ENCODE measurements around the gene P2RX6. TPM values are rescaled to one million over a fixed set of nuclear protein-coding genes. Genes with fewer than 3 reads are reported as not detected.

The P2RX6 gene
- total and polyA plus RNA-seq, 4 donors, result 0.05 to 0.59 (median 0.33) TPM

DNA sequence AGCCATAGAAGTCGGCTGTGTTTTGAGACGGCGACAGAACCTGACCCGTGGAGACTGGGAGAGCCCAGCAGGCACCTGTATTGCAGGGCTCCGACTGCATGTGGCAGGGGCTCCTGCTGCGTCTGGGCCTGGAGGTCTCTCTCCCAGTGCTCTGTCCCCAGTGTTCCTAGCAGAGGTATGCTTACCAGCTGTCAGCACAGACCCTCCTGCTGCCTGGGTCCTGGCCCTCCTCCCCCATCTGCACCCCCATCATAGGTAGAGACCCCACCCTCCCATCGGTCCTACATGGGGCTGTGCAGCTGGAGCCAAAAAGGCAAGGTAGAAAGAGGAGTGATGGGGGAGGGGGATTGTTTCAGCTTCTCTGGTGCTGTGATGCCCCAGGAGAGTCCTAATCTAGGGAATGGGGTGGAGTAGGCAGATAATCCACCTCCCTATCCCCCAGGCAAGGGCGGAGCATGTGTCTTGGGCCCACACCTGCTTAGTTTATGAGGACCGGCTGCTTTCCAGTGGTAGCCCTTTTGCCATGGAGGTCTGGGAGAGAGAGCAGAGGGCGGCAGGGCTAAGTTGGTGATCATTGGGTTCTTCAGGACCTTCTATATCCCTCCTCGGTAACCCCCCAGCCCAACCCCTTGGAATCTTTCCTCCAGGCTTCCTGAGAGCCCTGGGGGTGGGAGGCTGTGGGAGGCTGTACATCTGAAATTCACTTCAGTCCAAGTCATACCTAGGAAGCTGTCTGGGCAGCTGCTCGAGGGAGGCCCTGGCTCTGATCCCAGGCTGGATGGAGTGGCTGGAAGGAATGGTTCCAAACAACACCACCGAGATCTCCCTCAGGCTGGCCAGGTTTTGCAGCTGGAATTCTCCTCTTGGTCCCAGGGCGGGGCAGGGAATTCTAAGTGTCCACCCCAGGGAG lies 12.1 kb downstream of the P2RX6 start:
- H3K4me1 ChIP-seq (ENCODE audit: control insufficient read depth in 4 of 4, insufficient read depth in 4 of 4, low read length in 3 of 4), result no peaks in the 10 kb centered on the region
- H3K27me3 ChIP-seq (ENCODE audit: control insufficient read depth in 4 of 4, insufficient read depth in 4 of 4, low read length in 3 of 4), result no peaks in the 10 kb centered on the region
- WGBS, result 84% methylated on average over 14 of the region's 14 CpGs
- H3K36me3 ChIP-seq (ENCODE audit: control insufficient read depth in 4 of 4, insufficient read depth in 3 of 4, low read depth in 1 of 4, low read length in 3 of 4), result no peaks in the 10 kb centered on the region
- DNase-seq (ENCODE audit: low spot score), result no peak
- no peak overlapping the region for H3K27ac ChIP-seq (ENCODE audit: low read depth in 1 of 2, low read length in 2 of 2)
- TF ChIP-seq FOXA2 (IDR thresholded peaks at IDR 0.05) (no peak), SP1 (IDR thresholded peaks at IDR 0.05) (no peak), RAD21 (IDR thresholded peaks at IDR 0.05) (no peak), TAF1 (conservative IDR thresholded peaks at IDR 0.05) (no peak), FOXA1 (IDR thresholded peaks at IDR 0.05) (no peak), YY1 (IDR thresholded peaks at IDR 0.05) (no peak), NR2F2 (IDR thresholded peaks at IDR 0.05) (no peak)
- TF ChIP-seq, protein P1, sequence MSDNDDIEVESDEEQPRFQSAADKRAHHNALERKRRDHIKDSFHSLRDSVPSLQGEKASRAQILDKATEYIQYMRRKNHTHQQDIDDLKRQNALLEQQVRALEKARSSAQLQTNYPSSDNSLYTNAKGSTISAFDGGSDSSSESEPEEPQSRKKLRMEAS (IDR thresholded peaks at IDR 0.05), result no peak
- TF ChIP-seq, protein P2, sequence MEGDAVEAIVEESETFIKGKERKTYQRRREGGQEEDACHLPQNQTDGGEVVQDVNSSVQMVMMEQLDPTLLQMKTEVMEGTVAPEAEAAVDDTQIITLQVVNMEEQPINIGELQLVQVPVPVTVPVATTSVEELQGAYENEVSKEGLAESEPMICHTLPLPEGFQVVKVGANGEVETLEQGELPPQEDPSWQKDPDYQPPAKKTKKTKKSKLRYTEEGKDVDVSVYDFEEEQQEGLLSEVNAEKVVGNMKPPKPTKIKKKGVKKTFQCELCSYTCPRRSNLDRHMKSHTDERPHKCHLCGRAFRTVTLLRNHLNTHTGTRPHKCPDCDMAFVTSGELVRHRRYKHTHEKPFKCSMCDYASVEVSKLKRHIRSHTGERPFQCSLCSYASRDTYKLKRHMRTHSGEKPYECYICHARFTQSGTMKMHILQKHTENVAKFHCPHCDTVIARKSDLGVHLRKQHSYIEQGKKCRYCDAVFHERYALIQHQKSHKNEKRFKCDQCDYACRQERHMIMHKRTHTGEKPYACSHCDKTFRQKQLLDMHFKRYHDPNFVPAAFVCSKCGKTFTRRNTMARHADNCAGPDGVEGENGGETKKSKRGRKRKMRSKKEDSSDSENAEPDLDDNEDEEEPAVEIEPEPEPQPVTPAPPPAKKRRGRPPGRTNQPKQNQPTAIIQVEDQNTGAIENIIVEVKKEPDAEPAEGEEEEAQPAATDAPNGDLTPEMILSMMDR (IDR thresholded peaks at IDR 0.05; ENCODE audit: low read depth, low read length, missing input control), result no peak
- no peak overlapping the region for H3K4me3 ChIP-seq (ENCODE audit: low read depth in 1 of 3, low read length in 3 of 3)
- no peak overlapping the region for H3K9ac ChIP-seq (ENCODE audit: low read depth in 1 of 2, low read length in 2 of 2)
- no peaks in the 10 kb centered on the region for H3K9me3 ChIP-seq (ENCODE audit: control insufficient read depth in 4 of 4, low read length in 3 of 4)

DNA sequence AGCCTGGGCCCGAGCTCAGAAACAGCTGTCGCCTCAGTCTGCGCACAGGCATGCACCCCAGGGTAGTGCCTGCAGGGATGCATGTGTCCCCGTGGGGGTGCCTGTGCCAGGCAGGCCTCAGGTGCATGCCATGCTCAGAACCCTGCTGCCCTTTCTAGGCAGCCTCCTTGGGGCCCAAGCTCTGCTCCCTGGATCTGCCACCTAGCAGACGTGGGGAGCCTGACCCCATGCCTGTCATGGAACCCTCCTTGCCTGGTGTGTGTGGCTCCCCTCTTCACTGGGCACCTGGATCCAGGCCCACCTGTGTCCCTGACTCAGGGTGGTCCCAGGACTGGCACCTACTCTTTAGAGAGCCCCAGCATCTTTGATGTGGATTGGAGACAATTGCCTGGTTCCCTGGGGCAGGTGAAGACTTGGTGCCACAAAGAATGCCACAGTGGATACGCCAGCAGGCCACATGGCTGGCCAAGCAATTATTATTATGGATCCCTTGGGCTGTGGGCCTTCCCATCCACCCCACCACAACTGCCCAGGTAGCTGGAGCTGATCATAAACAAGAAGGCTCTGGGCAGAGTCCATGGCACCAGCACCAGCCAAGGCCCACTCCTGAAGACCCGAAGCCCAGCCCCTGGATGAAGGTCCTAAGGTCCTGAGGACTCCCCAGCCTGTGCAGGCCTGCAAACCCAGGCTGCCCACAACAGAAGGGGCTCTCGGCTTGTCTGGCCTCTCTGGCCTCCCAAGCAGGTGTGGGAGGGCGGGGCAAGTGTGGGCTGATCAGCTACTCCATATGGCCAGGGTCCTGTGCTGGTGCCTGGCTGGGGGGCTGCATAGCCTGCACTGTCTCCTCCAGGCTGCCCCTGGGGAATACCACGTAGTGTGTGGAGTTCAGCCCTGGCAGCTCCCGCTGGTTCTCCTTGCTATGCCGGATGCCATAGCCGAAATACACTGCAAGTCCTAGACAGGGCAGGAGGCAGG lies 13.6 kb downstream of the P2RX6 start:
- no peak overlapping the region for H3K9ac ChIP-seq (ENCODE audit: low read depth in 1 of 2, low read length in 2 of 2)
- 93% methylated on average over 13 of the region's 13 CpGs for WGBS

More for the DNA sequence above, 13.6 kb downstream of the P2RX6 start:
- no peaks in the 10 kb centered on the region for H3K36me3 ChIP-seq (ENCODE audit: control insufficient read depth in 4 of 4, insufficient read depth in 3 of 4, low read depth in 1 of 4, low read length in 3 of 4)
- H3K4me1 ChIP-seq (ENCODE audit: control insufficient read depth in 4 of 4, insufficient read depth in 4 of 4, low read length in 3 of 4), result no peaks in the 10 kb centered on the region
- TF ChIP-seq, protein P2 (IDR thresholded peaks at IDR 0.05; ENCODE audit: low read depth, low read length, missing input control), result no peak
- no peak for TF ChIP-seq FOXA2 (IDR thresholded peaks at IDR 0.05)
- no peak for TF ChIP-seq TAF1 (conservative IDR thresholded peaks at IDR 0.05)
- no peak for TF ChIP-seq FOXA1 (IDR thresholded peaks at IDR 0.05)
- TF ChIP-seq, protein P3, sequence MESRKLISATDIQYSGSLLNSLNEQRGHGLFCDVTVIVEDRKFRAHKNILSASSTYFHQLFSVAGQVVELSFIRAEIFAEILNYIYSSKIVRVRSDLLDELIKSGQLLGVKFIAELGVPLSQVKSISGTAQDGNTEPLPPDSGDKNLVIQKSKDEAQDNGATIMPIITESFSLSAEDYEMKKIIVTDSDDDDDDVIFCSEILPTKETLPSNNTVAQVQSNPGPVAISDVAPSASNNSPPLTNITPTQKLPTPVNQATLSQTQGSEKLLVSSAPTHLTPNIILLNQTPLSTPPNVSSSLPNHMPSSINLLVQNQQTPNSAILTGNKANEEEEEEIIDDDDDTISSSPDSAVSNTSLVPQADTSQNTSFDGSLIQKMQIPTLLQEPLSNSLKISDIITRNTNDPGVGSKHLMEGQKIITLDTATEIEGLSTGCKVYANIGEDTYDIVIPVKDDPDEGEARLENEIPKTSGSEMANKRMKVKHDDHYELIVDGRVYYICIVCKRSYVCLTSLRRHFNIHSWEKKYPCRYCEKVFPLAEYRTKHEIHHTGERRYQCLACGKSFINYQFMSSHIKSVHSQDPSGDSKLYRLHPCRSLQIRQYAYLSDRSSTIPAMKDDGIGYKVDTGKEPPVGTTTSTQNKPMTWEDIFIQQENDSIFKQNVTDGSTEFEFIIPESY (IDR thresholded peaks at IDR 0.05), result no peak
- no peak for TF ChIP-seq RAD21 (IDR thresholded peaks at IDR 0.05)
- no peak for TF ChIP-seq YY1 (IDR thresholded peaks at IDR 0.05)
- no peak for TF ChIP-seq SP1 (IDR thresholded peaks at IDR 0.05)
- TF ChIP-seq, protein P4, sequence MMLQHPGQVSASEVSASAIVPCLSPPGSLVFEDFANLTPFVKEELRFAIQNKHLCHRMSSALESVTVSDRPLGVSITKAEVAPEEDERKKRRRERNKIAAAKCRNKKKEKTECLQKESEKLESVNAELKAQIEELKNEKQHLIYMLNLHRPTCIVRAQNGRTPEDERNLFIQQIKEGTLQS (IDR thresholded peaks at IDR 0.05), result no peak
- no peak for TF ChIP-seq JUND (IDR thresholded peaks at IDR 0.05)
- TF ChIP-seq, protein P5, sequence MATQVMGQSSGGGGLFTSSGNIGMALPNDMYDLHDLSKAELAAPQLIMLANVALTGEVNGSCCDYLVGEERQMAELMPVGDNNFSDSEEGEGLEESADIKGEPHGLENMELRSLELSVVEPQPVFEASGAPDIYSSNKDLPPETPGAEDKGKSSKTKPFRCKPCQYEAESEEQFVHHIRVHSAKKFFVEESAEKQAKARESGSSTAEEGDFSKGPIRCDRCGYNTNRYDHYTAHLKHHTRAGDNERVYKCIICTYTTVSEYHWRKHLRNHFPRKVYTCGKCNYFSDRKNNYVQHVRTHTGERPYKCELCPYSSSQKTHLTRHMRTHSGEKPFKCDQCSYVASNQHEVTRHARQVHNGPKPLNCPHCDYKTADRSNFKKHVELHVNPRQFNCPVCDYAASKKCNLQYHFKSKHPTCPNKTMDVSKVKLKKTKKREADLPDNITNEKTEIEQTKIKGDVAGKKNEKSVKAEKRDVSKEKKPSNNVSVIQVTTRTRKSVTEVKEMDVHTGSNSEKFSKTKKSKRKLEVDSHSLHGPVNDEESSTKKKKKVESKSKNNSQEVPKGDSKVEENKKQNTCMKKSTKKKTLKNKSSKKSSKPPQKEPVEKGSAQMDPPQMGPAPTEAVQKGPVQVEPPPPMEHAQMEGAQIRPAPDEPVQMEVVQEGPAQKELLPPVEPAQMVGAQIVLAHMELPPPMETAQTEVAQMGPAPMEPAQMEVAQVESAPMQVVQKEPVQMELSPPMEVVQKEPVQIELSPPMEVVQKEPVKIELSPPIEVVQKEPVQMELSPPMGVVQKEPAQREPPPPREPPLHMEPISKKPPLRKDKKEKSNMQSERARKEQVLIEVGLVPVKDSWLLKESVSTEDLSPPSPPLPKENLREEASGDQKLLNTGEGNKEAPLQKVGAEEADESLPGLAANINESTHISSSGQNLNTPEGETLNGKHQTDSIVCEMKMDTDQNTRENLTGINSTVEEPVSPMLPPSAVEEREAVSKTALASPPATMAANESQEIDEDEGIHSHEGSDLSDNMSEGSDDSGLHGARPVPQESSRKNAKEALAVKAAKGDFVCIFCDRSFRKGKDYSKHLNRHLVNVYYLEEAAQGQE (IDR thresholded peaks at IDR 0.05), result no peak
- TF ChIP-seq GABPA (IDR thresholded peaks at IDR 0.05 in 1 of 2, conservative IDR thresholded peaks at IDR 0.05 in 1 of 2), result no peak
- TF ChIP-seq HNF4G (IDR thresholded peaks at IDR 0.05), result no peak
- TF ChIP-seq RXRA (IDR thresholded peaks at IDR 0.05), result no peak
- TF ChIP-seq, protein P1 (IDR thresholded peaks at IDR 0.05), result no peak
- TF ChIP-seq HNF4A (conservative IDR thresholded peaks at IDR 0.05), result no peak
- no peak for TF ChIP-seq EGR1 (IDR thresholded peaks at IDR 0.05; ENCODE audit: low read depth in 2 of 2)
- H3K27me3 ChIP-seq (ENCODE audit: control insufficient read depth in 4 of 4, insufficient read depth in 4 of 4, low read length in 3 of 4), result no peaks in the 10 kb centered on the region
- H3K27ac ChIP-seq (ENCODE audit: low read depth in 1 of 2, low read length in 2 of 2), result no peak overlapping the region
- H3K9me3 ChIP-seq (ENCODE audit: control insufficient read depth in 4 of 4, low read length in 3 of 4), result no peaks in the 10 kb centered on the region
- H3K4me3 ChIP-seq (ENCODE audit: low read depth in 1 of 3, low read length in 3 of 3), result no peak overlapping the region
- no peak for DNase-seq (ENCODE audit: low spot score)
